Upper lobe of right lung (tissue), 1 donor: Measurements from ENCODE around the gene RUNX1. TPM values are rescaled to one million over a fixed set of nuclear protein-coding genes. Genes with fewer than 3 reads are reported as not detected.

Source experiments
- ATAC-seq: fragments of 200-7000 bp; cut with Tn5 transposase; one replicate; pipeline ENCODE4 v1.9.1; 2020; ENCODE audit warnings: mild to moderate bottlenecking, moderate library complexity
- DNase-seq: peaks from one replicate; pipeline ENCODE4 v3.0.0-alpha.2; 2020
- H3K27ac ChIP-seq: fragments of 200-600 bp; one replicate; pipeline ENCODE4 v1.8.0; 2022
- H3K27me3 ChIP-seq: fragments of 200-600 bp; one replicate; pipeline ENCODE4 v1.8.0; 2022; ENCODE audit warnings: mild to moderate bottlenecking
- H3K36me3 ChIP-seq: fragments of 200-600 bp; one replicate; pipeline ENCODE4 v1.8.0; 2022
- H3K4me1 ChIP-seq: fragments of 200-600 bp; one replicate; pipeline ENCODE4 v1.8.0; 2022
- H3K4me3 ChIP-seq: fragments of 200-600 bp; one replicate; pipeline ENCODE4 v1.8.0; 2022; ENCODE audit warnings: mild to moderate bottlenecking
- H3K9me3 ChIP-seq: fragments of 200-600 bp; one replicate; pipeline ENCODE4 v1.8.0; 2022
- intact Hi-C: fragments of 100-400 bp; cut with DNase I; formaldehyde crosslinking; loops from one replicate; pipeline ENCODE4 v1.11.0; 2022
- total RNA-seq: library from RNA; stranded (reverse); fragmentation: NEBNext Ultra II Directional; extraction: Animal tissue kit (Norgen Biotek cat#: 25700); gene quantifications from one replicate; pipeline ENCODE4 v1.2.1, GENCODE V29; 2021
- TF ChIP-seq, protein P1 (sequence below): fragments of 200-600 bp; IDR thresholded peaks from one replicate; pipeline ENCODE4 v1.8.0; 2022; ENCODE audit warnings: antibody characterized with exemption
- donor health status: DM: no; HTN: yes; CAD: no; lungs with severe emphysema.

RUNX1 gene
- total RNA-seq, 1 donor from 2014 or later: 86.9 TPM

DNA sequence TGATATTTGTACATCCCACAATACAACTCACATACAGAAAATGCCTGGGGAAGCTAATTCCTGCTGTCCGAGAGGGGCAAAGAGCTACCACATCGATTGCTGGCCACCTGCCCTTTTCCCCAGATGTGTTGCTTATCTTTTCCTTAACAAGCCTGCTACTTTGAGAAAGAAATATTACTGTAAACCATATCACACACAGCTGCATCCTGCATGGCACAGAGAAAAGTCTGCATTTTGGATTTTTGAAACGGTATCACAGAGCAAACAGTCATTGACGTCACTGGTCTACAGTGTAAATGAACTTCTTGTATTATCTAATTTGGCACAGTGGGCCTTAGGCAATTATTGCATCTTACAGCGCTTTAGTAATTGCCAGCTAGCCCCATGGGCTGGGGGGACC, 215.6 kb downstream of the RUNX1 start:
- no peaks in the 10 kb centered on the region for H3K27me3 ChIP-seq
- peaks cover 31% of the 10 kb centered on the region for H3K4me1 ChIP-seq
- H3K9me3 ChIP-seq: no peaks in the 10 kb centered on the region
- peaks cover 28% of the 10 kb centered on the region for H3K36me3 ChIP-seq
- H3K4me3 ChIP-seq: no peak overlapping the region
- intact Hi-C loops: no loop called here
- ATAC-seq (no peak), DNase-seq (no peak)
- no peak overlapping the region for H3K27ac ChIP-seq
- TF ChIP-seq, protein P1, sequence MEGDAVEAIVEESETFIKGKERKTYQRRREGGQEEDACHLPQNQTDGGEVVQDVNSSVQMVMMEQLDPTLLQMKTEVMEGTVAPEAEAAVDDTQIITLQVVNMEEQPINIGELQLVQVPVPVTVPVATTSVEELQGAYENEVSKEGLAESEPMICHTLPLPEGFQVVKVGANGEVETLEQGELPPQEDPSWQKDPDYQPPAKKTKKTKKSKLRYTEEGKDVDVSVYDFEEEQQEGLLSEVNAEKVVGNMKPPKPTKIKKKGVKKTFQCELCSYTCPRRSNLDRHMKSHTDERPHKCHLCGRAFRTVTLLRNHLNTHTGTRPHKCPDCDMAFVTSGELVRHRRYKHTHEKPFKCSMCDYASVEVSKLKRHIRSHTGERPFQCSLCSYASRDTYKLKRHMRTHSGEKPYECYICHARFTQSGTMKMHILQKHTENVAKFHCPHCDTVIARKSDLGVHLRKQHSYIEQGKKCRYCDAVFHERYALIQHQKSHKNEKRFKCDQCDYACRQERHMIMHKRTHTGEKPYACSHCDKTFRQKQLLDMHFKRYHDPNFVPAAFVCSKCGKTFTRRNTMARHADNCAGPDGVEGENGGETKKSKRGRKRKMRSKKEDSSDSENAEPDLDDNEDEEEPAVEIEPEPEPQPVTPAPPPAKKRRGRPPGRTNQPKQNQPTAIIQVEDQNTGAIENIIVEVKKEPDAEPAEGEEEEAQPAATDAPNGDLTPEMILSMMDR: no peak

DNA sequence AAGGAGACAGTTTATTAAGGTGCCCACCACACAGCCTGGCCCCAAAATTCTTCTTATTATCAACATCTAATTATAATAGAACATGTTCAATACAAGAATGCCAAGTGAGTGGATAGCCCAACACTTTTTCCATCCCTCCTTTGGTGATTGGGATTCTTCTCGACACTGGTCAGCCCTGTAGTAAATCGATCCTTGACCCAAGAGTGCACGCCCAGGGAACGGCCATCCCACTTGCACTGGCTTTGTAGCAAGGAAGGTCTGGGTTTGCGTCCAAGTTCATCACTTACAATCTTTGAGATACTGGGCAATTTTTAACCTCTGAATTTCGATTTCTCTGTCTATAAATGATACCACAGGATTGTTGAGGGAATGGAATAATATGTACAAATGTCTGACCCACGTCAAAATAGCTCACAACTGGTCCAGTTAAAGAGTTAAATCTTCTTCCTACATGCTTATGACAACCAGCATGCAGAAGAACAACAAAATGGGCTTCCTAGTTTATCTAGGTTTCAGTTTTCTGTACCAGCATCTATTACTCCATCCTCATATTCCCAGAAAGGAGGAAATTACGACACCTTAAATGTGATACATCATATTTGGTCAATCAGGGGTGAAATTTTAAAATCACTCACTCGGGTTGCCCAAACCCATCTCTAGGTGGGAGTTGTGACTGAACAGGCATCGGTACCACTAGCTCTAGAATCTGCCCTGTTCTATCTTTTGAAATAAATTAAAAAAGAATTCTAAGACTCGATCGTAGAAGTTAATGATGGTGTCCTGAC, 218.5 kb downstream of the RUNX1 start:
- Histone ChIP-seq H3K27ac (no peak overlapping the region), H3K4me1 (peaks cover 9% of the 10 kb centered on the region), H3K36me3 (peaks cover 37% of the 10 kb centered on the region), H3K4me3 (no peak overlapping the region), H3K9me3 (no peaks in the 10 kb centered on the region), H3K27me3 (no peaks in the 10 kb centered on the region)
- TF ChIP-seq, protein P1: no peak
- ATAC-seq: peak; percentile 37
- intact Hi-C loops: no loop called here
- no peak for DNase-seq

DNA sequence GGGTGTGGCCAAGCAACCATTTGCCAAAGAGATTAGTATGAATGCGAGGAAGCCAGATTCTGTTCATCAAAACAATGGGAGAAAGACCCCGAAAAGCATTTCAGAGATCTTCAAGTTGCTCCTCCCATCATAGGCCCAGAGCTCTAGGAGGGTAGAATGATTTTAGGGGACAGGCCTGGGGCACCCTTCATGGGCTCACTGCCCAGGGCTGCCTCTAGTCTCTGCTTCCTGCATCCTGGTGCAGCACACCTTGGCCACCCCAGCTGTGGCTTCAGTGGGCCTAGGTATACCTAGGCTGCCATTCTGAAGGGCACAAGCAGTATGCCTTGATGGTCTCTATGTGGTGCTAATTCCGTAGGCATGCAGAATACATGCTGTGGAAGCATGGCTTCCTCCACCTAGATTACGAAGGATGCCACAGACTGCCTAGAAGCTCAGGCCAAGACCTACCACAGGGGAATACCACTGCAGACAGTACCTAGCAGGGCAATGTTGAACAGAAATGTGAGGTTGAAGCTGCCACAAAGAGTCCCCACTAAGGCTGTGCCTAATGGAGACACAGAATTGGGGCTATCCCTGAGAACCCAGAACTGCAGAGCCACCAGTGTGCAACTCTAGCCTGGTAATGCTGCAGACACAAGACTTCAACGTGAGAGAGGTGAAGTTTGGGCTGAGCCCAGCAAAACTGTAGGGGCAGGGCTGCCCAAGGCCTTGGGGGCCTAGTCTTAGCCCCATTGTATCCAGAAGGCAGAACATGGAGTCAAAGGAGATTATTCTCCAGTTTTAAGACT, 221.5 kb downstream of the RUNX1 start:
- no peak for DNase-seq
- no peaks in the 10 kb centered on the region for H3K27me3 ChIP-seq
- H3K36me3 ChIP-seq: peaks cover 29% of the 10 kb centered on the region
- H3K27ac ChIP-seq: peak overlapping the region; percentile 65
- TF ChIP-seq, protein P1: no peak
- ATAC-seq: no peak
- no peak overlapping the region for H3K4me3 ChIP-seq
- no peaks in the 10 kb centered on the region for H3K9me3 ChIP-seq
- peaks cover 4% of the 10 kb centered on the region for H3K4me1 ChIP-seq
- intact Hi-C loops: no loop called here

DNA sequence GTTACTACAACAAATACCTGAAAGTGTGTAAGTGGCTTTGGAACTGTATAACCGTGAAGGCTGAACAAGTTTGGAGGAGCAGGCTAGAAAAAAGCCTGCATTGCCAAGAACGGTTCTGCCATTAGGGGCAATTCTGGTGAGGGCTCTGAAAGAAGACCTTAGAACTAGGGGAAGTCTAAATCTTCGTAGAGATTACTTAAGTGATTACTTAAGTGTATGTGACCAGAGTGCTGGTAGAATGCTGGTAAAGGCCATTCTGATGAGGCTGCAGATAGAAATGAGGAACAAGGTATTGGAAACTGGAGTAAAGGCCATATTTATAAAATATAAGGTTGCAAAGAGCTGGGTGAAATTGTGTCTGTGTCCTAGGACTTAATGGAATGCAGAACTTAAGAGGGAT, 222.3 kb downstream of the RUNX1 start:
- intact Hi-C loops: no loop called here
- peaks cover 26% of the 10 kb centered on the region for H3K36me3 ChIP-seq
- H3K27ac ChIP-seq: no peak overlapping the region
- no peak for DNase-seq
- TF ChIP-seq, protein P1: no peak
- no peak overlapping the region for H3K4me3 ChIP-seq
- no peaks in the 10 kb centered on the region for H3K9me3 ChIP-seq
- H3K4me1 ChIP-seq: peaks cover 4% of the 10 kb centered on the region
- H3K27me3 ChIP-seq: no peaks in the 10 kb centered on the region
- peak; percentile 81 for ATAC-seq

DNA sequence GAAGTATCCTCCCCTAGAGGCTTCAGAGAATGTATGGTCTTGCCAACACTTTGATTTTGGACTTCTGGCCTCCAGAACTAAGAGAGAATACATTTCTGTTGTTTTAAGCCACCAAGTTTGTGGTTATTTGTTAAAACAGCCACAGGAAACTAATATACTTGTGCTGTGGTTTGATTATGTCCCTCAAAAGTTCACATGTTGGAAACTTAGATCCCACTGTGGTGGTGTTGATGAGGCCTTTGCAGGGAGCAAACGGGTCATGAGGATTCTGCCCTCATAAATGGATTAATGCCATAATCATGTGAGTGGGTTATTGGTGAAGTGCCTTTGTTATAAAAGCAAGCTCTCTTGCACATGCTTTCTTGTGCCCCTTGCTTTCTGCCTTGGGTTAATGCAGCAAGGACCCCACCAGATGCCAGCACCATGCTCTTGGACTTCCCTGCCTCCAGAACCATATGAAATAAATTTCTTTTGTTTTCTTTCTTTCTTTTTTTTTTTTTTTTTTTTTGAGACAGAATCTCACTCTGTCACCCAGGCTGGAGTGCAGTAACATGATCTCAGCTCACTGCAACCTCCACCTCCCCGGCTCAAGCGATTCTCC, 223.1 kb downstream of the RUNX1 start:
- no peak for ATAC-seq
- peaks cover 34% of the 10 kb centered on the region for H3K36me3 ChIP-seq

More for the DNA sequence above, 223.1 kb downstream of the RUNX1 start:
- no peaks in the 10 kb centered on the region for H3K9me3 ChIP-seq
- intact Hi-C loops: no loop called here
- no peak for DNase-seq
- peak overlapping the region; percentile 33 for H3K27ac ChIP-seq
- peaks cover 4% of the 10 kb centered on the region for H3K4me1 ChIP-seq
- no peaks in the 10 kb centered on the region for H3K27me3 ChIP-seq
- no peak overlapping the region for H3K4me3 ChIP-seq
- TF ChIP-seq, protein P1: no peak
